ENCODE results near the gene IGSF6. TPM values are rescaled to one million over a fixed set of nuclear protein-coding genes. Genes with fewer than 3 reads are reported as not detected.
"Not testable (repeated sequence)": the region's sequence is repeated elsewhere in the genome, so short reads cannot be mapped to it uniquely, and the experiment has no call there.

IGSF6 gene
- total and polyA plus RNA-seq, 2 experiments from 2014 or later, result 0.13 TPM; not detected in 1

DNA sequence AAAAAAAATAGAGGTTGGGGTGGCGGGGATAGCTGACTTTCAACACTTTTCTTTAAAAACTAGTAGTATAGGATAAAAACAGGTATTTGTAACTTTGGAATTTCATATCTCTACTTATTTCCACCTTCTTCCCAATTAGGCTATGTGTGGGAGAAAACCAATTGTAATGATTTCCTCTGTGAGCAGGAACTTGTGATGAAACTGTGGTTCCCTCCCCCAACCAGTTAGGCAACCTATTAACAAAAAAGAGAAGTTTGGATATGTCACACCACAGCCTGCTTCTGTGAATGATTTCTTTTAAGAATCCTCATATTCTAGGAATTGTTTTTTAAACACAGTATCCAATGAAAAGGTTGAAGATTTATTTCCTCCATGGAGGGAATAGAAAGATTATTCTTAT is 1.9 kb downstream of the IGSF6 start:
- Histone ChIP-seq H3K9me3 (ENCODE audit: low read depth) (no peaks in the 10 kb centered on the region), H3K27ac (no peak overlapping the region), H3K36me3 (no peaks in the 10 kb centered on the region), H3K4me1 (ENCODE audit: low read depth) (no peaks in the 10 kb centered on the region), H3K4me3 (no peak overlapping the region), H3K27me3 (no peaks in the 10 kb centered on the region)
- TF ChIP-seq, protein P1, sequence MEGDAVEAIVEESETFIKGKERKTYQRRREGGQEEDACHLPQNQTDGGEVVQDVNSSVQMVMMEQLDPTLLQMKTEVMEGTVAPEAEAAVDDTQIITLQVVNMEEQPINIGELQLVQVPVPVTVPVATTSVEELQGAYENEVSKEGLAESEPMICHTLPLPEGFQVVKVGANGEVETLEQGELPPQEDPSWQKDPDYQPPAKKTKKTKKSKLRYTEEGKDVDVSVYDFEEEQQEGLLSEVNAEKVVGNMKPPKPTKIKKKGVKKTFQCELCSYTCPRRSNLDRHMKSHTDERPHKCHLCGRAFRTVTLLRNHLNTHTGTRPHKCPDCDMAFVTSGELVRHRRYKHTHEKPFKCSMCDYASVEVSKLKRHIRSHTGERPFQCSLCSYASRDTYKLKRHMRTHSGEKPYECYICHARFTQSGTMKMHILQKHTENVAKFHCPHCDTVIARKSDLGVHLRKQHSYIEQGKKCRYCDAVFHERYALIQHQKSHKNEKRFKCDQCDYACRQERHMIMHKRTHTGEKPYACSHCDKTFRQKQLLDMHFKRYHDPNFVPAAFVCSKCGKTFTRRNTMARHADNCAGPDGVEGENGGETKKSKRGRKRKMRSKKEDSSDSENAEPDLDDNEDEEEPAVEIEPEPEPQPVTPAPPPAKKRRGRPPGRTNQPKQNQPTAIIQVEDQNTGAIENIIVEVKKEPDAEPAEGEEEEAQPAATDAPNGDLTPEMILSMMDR (IDR thresholded peaks at IDR 0.05; ENCODE audit: low read depth, low read length), result no peak
- peak in 1 of 2 donors; percentile 67 for DNase-seq (ENCODE audit: low read depth in 1 of 2, low spot score in 1 of 2)

DNA sequence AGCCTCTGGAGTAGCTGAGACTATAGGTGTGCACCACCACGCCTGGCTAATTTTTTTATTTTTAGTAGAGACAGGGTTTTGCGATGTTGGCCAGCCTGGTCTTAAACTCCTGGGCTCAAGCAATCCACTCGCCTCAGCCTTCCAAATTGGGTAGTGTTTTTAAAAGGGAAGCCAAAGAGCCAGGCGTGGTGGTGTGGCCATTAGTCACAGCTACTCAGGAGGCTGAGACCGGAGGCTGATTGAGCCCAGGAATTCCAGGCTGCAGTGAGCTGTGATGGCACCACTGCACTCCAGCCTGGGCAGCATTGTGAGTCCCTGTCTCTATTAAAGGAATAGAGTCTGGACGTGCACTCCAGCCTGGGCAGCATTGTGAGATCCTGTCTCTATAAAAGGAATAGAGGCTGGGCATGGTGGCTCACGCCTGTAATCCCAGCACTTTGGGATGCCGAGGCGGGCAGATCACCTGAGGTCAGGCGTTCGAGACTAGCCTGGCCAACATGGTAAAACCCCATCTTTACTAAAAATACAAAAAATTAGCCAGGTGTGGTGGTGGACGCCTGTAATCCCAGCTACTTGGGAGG is 2.5 kb downstream of the IGSF6 start:
- not testable (repeated sequence) for H3K9me3 ChIP-seq (ENCODE audit: low read depth); H3K27ac ChIP-seq; H3K36me3 ChIP-seq; DNase-seq (ENCODE audit: low read depth in 1 of 2, low spot score in 1 of 2); H3K27me3 ChIP-seq; H3K4me3 ChIP-seq; H3K4me1 ChIP-seq (ENCODE audit: low read depth)

DNA sequence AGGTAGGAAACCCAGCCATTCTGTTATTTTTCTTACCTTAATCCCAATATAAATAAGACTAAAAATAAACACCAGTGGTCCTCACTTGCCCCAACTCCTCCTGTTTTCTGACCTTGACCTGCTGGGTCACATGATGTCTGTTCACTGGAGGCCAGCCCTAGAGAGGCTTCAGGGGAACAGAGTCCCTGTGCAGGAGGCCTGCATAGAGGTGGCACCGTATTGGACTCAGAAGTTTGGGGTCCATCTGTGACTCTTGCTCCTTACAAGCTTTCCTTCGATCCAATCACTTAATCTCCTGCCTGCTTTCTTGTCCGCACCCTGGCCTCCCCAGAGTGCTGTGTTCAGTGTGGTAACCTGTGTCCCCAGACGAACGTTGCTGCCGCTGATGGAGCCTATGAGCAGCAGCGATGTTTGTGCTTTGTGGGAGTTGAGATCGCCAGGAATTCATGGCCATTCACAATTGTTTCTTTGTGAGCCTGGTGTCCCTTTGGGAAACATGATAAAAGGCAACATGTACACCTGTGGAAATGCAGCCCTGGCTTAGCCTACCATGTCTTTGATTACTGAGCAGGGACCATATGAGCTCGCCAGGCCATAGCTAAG is 4.7 kb downstream of the IGSF6 start:
- TF ChIP-seq, protein P1 (IDR thresholded peaks at IDR 0.05; ENCODE audit: low read depth, low read length), result no peak
- no peak for DNase-seq (ENCODE audit: low read depth in 1 of 2, low spot score in 1 of 2)
- Histone ChIP-seq H3K9me3 (ENCODE audit: low read depth) (no peaks in the 10 kb centered on the region), H3K4me1 (ENCODE audit: low read depth) (no peaks in the 10 kb centered on the region), H3K27me3 (no peaks in the 10 kb centered on the region), H3K36me3 (no peaks in the 10 kb centered on the region), H3K4me3 (no peak overlapping the region), H3K27ac (no peak overlapping the region)

DNA sequence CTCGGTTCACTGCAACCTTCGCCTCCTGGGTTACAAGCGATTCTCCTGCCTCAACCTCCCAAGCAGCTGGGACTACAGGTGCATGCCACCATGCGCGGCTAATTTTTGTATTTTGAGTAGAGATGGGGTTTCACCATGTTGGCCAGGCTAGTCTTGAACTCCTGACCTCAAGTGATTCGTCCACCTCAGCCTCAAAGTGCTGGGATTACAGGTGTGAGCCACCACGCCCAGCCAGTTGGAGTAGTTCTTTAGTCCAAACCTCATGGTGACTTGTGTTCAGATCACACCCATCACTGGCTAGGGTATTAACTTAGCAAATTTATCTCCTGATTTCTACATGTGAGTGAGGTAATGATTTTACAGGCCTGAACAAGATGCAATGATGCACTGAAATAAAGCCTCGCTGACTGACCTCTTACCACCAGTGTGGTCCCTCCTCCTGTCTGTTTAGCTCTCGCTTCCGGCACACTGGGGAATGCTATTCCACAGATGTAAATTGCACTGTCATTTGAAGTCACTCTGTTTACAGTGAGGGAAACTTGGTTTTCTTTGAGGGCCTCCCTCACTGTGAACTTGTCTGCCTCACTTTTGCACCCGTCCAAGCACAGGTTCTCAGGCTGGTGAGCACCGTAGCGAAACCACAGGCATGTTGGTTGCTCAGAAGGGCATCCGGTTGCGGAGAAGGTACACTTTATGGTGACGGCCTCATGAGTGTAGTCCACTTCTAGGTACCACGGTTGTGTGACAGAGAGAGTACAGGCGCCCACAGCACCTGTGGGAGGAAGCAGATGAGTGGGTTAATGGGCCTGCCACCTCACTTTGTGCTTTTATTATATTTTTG is 5.5 kb downstream of the IGSF6 start:
- H3K9me3 ChIP-seq (ENCODE audit: low read depth), result no peaks in the 10 kb centered on the region
- H3K4me3 ChIP-seq, result no peak overlapping the region
- TF ChIP-seq, protein P1 (IDR thresholded peaks at IDR 0.05; ENCODE audit: low read depth, low read length), result no peak
- no peak overlapping the region for H3K27ac ChIP-seq
- H3K27me3 ChIP-seq, result no peaks in the 10 kb centered on the region
- H3K36me3 ChIP-seq, result no peaks in the 10 kb centered on the region
- H3K4me1 ChIP-seq (ENCODE audit: low read depth), result no peaks in the 10 kb centered on the region
- DNase-seq (ENCODE audit: low read depth in 1 of 2, low spot score in 1 of 2), result no peak

DNA sequence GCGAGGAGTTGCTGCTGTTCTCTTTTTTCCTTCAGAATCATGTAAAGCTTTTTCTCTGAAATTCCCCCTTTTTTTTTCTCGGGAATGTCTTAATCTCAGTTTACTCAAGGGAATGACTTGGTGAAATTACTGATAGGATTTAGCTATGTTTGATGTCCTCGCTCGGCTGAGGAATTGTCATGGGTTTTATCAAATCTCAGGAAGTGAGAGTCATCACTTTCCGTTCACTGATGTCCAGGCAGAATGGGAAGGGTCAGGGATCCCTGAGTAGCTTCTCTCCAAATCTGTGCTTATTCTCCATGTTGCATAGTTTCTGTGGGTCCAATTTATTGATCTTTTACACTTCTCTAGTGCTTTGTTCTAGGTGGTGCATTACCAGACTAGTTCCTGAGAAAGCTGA is 6.3 kb downstream of the IGSF6 start:
- no peaks in the 10 kb centered on the region for H3K27me3 ChIP-seq

More for the DNA sequence above, 6.3 kb downstream of the IGSF6 start:
- Histone ChIP-seq H3K4me1 (ENCODE audit: low read depth) (no peaks in the 10 kb centered on the region), H3K36me3 (no peaks in the 10 kb centered on the region), H3K9me3 (ENCODE audit: low read depth) (no peaks in the 10 kb centered on the region), H3K27ac (no peak overlapping the region), H3K4me3 (no peak overlapping the region)
- peak in 1 of 2 donors; percentile 34 for DNase-seq (ENCODE audit: low read depth in 1 of 2, low spot score in 1 of 2)
- TF ChIP-seq, protein P1 (IDR thresholded peaks at IDR 0.05; ENCODE audit: low read depth, low read length), result no peak
